GM19238 (cell line): Measurements from ENCODE around the gene IFITM10.

ENCODE experiments used
- DNase-seq: peaks from one replicate; pipeline ENCODE4 v3.0.0; 2011; ENCODE audit warnings: low spot score; ENCODE audit not compliant: insufficient read length

Gene IFITM10

GRCh38 chr11:1763796-1764661, 13.6 kb upstream of the IFITM10 start, which contains the start of gene CTSD:
CTSD (minus strand) TSS chr11:1763927; CDS start chr11:1763859, 68 bp downstream.
- peak; percentile 99 for DNase-seq

- no peak for DNase-seq
Measured at GRCh38 chr11:1763336-1763795, 13.0 kb upstream of the IFITM10 start.

- DNase-seq = no peak
Measured at GRCh38 chr11:1762537-1763302, 12.3 kb upstream of the IFITM10 start.

- no peak for DNase-seq
Measured at GRCh38 chr11:1761857-1762536, 11.6 kb upstream of the IFITM10 start.

GRCh38 chr11:1761110-1761856, 10.9 kb upstream of the IFITM10 start:
- no peak for DNase-seq

GRCh38 chr11:1760351-1761109, 10.1 kb upstream of the IFITM10 start:
- no peak for DNase-seq

- DNase-seq = no peak
Measured at GRCh38 chr11:1759851-1760220, 9.4 kb upstream of the IFITM10 start.

GRCh38 chr11:1759151-1759850, 8.9 kb upstream of the IFITM10 start:
- DNase-seq = no peak

- DNase-seq = no peak
Measured at GRCh38 chr11:1758611-1759150, 8.3 kb upstream of the IFITM10 start.

GRCh38 chr11:1757861-1758610, 7.6 kb upstream of the IFITM10 start:
- DNase-seq = no peak

- no peak for DNase-seq
Measured at GRCh38 chr11:1756791-1757771, 6.7 kb upstream of the IFITM10 start.

GRCh38 chr11:1755692-1756561, 5.5 kb upstream of the IFITM10 start:
- no peak for DNase-seq

- DNase-seq = no peak
Measured at GRCh38 chr11:1755344-1755691, 4.9 kb upstream of the IFITM10 start.

GRCh38 chr11:1754376-1755150, 4.2 kb upstream of the IFITM10 start:
- DNase-seq = no peak

GRCh38 chr11:1753929-1754305, 3.5 kb upstream of the IFITM10 start:
- no peak for DNase-seq
